ENCODE data around the gene PTPRM. TPM values are rescaled to one million over a fixed set of nuclear protein-coding genes. Genes with fewer than 3 reads are reported as not detected.

PTPRM gene
- polyA plus RNA-seq, 2 of the 4 experiments (the other 2 are of a cell fraction) = 44.5 to 199 TPM

- H3K4me3 ChIP-seq = peak overlapping the region; percentile 31; the same call in 2 of the 3 replicates
Observed at GRCh38 chr18:8367217-8367988, 800.3 kb downstream of the PTPRM start.

GRCh38 chr18:8368512-8369217 is 801.5 kb downstream of the PTPRM start:
- peak overlapping the region in 1 of 2 experiments; percentile 62; a peak in 3 of 6 replicates for H3K27ac ChIP-seq
- ATAC-seq (no peak; a peak in 1 of 6 replicates), DNase-seq (ENCODE audit: low read depth in 1 of 2, low spot score in 1 of 2) (no peak), FAIRE-seq (no peak)
- TF ChIP-seq RNF2 (IDR thresholded peaks at IDR 0.05; ENCODE audit: borderline replicate concordance, low read depth) = no peak
- peak; percentile 3 for TF ChIP-seq MAFK (IDR thresholded peaks at IDR 0.05; ENCODE audit: partially characterized antibody)
- H3K4me1 ChIP-seq = peaks cover 14% of the 10 kb centered on the region
- CTCF ChIA-PET = no interaction called here
- H3K4me2 ChIP-seq = peak overlapping the region; percentile 13; the same call in 1 of the 3 replicates
- H3K9me3 ChIP-seq = no peaks in the 10 kb centered on the region
- POLR2A ChIA-PET = no interaction called here
- no peak overlapping the region for H3K4me3 ChIP-seq
- 72% methylated on average over 4 of the region's 4 CpGs for WGBS (ENCODE audit: missing lambda C conversion rate)

More at GRCh38 chr18:8367217-8367988, 800.3 kb downstream of the PTPRM start:
- TF ChIP-seq CHD4 (IDR thresholded peaks at IDR 0.05; ENCODE audit: borderline replicate concordance) (no peak), RCOR1 (IDR thresholded peaks at IDR 0.05; ENCODE audit: low read depth, low read length) (no peak), CEBPB (IDR thresholded peaks at IDR 0.05) (no peak), CTCF (IDR thresholded peaks at IDR 0.05) (peak; percentile 26; the same call in 1 of the 3 replicates), KDM5A (IDR thresholded peaks at IDR 0.05) (no peak), SMC3 (IDR thresholded peaks at IDR 0.05) (0 out of 3 replicates have a peak, but pooled peaks have one; percentile 15), BHLHE40 (IDR thresholded peaks at IDR 0.05; ENCODE audit: low read depth, low read length) (no peak), HMGXB4 (CRISPR knock-in tag; IDR thresholded peaks at IDR 0.05; ENCODE audit: borderline replicate concordance) (no peak), RAD21 (conservative IDR thresholded peaks at IDR 0.05 in 1 of 2, IDR thresholded peaks at IDR 0.05 in 1 of 2) (0 out of 5 replicates have a peak, but pooled peaks of 1 of the 2 experiments have one; percentile 12), PBX3 (IDR thresholded peaks at IDR 0.05) (no peak), POLR2AphosphoS2 (conservative IDR thresholded peaks at IDR 0.05; ENCODE audit: low read length) (no peak), MAX (IDR thresholded peaks at IDR 0.05) (no peak)
- no peak for FAIRE-seq
- WGBS (ENCODE audit: missing lambda C conversion rate) = 66% methylated on average over 33 of the region's 47 CpGs
- H3K4me1 ChIP-seq = peaks cover 9% of the 10 kb centered on the region
- CTCF ChIA-PET = no interaction called here
- H3K27ac ChIP-seq = peak overlapping the region; percentile 51 to 73; a peak in 5 of 6 replicates
- peak in 1 of 2 experiments; percentile 7 for DNase-seq (ENCODE audit: low read depth in 1 of 2, low spot score in 1 of 2)
- POLR2A ChIA-PET = no interaction called here
- peak overlapping the region; percentile 61 for H3K4me2 ChIP-seq
- H3K9me3 ChIP-seq = no peaks in the 10 kb centered on the region
- peak; percentile 70 to 76; a peak in 5 of 6 replicates for ATAC-seq

- FAIRE-seq = no peak
- ATAC-seq = no peak
Observed at GRCh38 chr18:8373486-8373885, 806.4 kb downstream of the PTPRM start.

More at GRCh38 chr18:8373486-8373885, 806.4 kb downstream of the PTPRM start:
- no peak for TF ChIP-seq SREBF2 (IDR thresholded peaks at IDR 0.05)
- no peaks in the 10 kb centered on the region for H3K9me3 ChIP-seq
- DNase-seq (ENCODE audit: low read depth in 1 of 2, low spot score in 1 of 2) = no peak
- no peak overlapping the region for H3K27ac ChIP-seq
- H3K4me1 ChIP-seq = peaks cover 13% of the 10 kb centered on the region
- 93% methylated on average over 5 of the region's 5 CpGs for WGBS (ENCODE audit: missing lambda C conversion rate)
- CTCF ChIA-PET = no interaction called here
- H3K4me2 ChIP-seq = no peak overlapping the region
- H3K4me3 ChIP-seq = no peak overlapping the region
- POLR2A ChIA-PET = no interaction called here
